Measurements from ENCODE around the gene SLC25A11. TPM values are rescaled to one million over a fixed set of nuclear protein-coding genes. Genes with fewer than 3 reads are reported as not detected.
"Not testable (repeated sequence)": the region's sequence is repeated elsewhere in the genome, so short reads cannot be mapped to it uniquely, and the experiment has no call there.

SLC25A11 gene
- total RNA-seq, 1 experiment from 2014 or later, result 82.6 TPM

DNA sequence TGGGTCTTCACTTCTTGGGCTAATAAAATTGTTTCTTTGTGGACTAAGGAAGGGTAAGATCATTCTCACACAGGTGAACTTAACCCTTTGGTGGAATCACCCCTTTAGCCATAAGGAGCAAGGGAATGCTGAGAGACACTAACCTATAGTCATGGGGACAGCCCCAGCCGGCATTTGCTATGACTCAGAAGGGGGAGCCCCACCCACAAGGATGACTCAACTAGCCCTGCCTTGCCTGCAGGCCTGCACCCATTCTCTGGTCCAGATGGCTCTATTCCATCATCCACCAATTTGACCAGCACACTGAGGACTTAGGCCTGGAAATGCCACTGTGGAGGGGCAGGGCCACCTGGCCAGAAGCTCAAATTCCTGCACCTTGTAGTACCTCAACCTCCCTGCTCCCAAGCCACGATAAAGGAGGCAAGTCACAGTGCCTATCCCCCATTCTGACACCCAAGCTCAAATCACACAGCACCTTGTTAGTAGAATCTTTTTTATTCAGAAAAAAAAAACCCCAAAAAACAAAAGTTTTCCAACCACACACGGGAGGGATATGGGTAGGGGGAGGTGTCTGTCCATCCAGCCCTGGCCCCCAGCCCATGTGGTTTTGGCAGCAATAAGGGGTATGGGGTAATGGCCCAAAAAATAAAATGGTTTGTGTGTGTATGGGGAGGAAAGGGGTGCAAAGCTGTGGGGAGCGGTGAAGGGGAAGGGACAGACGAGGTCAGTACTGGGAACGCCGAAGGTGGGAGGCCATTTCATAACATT, 5.5 kb upstream of the SLC25A11 start:
- DNase-seq (ENCODE audit: low spot score), result peak; percentile 97

DNA sequence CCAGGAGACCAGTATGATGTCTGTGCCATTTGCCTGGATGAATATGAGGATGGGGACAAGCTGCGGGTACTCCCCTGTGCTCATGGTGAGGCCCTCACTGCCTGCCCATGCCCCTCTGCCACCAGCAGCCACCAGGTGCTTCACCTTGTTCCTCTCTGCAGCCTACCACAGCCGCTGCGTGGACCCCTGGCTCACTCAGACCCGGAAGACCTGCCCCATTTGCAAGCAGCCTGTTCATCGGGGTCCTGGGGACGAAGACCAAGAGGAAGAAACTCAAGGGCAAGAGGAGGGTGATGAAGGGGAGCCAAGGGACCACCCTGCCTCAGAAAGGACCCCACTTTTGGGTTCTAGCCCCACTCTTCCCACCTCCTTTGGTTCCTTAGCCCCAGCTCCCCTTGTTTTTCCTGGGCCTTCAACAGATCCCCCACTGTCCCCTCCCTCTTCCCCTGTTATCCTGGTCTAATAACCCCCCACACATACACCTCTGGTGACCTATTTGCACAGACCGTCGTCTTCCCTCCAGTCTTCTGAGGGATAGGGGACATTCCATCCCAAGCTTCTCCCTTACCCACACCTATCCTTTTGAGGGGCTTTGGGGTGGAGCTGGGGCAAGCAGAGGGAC, 4.8 kb upstream of the SLC25A11 start:
- DNase-seq (ENCODE audit: low spot score), result no peak

GRCh38 chr17:4944163-4944553, 4.3 kb upstream of the SLC25A11 start:
- no peak for DNase-seq (ENCODE audit: low spot score)

- DNase-seq (ENCODE audit: low spot score), result no peak
Measured at GRCh38 chr17:4942760-4943508, 3.1 kb upstream of the SLC25A11 start.

DNA sequence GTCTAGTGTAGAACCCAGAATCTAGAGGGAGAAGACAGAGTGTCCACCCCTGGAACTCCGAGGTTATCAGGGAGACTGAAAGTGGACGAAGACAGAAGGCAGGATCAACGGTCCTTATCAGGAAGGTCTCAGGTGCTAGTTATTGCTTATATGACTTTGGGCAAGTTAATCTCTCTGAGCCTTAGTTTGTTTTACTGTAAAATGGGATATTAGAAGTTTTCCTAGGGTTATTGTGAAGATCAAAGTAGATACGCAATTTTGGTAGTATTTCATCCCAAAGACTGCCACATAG, 1.4 kb upstream of the SLC25A11 start:
- DNase-seq (ENCODE audit: low spot score), result no peak

DNA sequence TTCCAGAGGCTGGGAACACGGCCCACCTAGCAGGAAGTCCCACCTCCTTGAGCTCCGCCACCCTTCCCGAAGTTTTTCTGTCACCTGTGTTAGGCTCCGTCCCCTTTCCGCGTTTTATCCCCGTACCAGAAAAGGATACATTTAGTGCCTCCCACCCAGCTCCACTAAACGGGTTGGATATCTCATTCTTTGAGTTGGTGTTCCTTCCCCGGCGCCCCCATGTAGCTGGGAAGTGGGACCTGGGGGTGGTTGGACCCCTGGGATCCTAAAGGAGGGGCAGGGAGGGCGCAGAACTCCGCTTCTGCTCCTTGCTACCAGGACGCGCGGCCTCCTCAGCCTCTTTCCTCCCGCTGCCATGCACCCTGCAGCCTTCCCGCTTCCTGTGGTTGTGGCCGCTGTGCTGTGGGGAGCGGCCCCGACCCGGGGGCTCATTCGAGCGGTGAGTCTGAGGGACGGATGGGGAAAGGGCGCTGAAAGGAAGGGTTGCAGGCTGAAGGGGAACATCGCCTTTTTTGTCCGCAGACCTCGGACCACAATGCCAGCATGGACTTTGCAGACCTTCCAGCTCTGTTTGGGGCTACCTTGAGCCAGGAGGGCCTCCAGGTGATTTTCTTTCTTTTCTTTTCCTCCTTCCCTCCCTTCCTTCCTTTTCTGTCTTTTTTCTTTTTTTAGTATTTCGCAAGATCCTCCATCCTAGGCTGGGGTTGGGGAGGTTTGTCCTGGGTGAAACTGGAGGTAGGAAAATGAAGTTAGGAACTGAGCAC, 891 bp upstream of the SLC25A11 start:
- DNase-seq (ENCODE audit: low spot score), result no peak

GRCh38 chr17:4939546-4939795, 375 bp downstream of the SLC25A11 start:
- no peak for DNase-seq (ENCODE audit: low spot score)

GRCh38 chr17:4938688-4939545, 929 bp downstream of the SLC25A11 start:
- DNase-seq (ENCODE audit: low spot score), result no peak

GRCh38 chr17:4938069-4938491, 1.8 kb downstream of the SLC25A11 start:
- no peak for DNase-seq (ENCODE audit: low spot score)

DNA sequence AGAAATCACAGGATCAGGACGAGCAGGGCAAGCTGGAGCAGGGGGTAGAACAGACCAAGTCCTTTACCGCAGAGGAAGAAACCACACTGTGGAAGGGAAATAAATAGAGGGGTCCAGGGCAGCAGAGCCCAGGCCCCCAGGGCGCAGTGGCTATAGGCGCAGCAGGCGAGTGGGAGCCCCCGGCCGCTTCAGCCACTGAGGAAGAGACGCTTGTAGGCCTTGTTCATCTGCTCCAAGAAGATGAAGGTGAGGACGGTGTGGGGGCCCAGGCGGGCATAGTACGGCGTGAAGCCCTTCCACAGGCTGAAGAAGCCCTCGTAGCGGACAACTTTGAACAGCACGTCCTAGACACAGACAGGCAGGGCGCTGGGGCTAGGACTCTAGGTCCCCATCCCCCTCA, 2.3 kb downstream of the SLC25A11 start:
- DNase-seq (ENCODE audit: low spot score), result no peak

GRCh38 chr17:4936436-4936835, 3.4 kb downstream of the SLC25A11 start:
- DNase-seq (ENCODE audit: low spot score), result no peak

DNA sequence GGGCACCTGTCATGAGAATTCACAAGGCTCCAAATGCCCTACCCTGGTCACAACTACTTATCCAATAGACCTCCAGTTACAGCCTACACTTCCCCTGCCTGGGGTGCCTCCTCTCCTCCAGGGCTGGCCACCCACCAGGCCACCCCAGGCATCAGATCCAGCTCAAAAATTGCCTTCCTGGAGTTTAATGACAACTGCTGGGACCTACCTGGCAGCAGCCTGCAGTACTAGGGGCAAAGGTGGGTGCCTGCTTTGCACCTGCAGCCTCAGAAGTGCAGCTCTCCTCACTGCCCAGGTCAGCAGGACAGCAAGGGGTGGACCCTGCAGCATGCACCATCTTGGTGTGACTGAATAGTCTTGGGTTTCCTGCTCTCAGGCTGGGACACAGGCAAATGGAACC, 4.2 kb downstream of the SLC25A11 start:
- no peak for DNase-seq (ENCODE audit: low spot score)

GRCh38 chr17:4934173-4934979, 5.5 kb downstream of the SLC25A11 start:
- DNase-seq (ENCODE audit: low spot score), result peak; percentile 67

GRCh38 chr17:4933646-4934045, 6.2 kb downstream of the SLC25A11 start:
- no peak for DNase-seq (ENCODE audit: low spot score)

DNA sequence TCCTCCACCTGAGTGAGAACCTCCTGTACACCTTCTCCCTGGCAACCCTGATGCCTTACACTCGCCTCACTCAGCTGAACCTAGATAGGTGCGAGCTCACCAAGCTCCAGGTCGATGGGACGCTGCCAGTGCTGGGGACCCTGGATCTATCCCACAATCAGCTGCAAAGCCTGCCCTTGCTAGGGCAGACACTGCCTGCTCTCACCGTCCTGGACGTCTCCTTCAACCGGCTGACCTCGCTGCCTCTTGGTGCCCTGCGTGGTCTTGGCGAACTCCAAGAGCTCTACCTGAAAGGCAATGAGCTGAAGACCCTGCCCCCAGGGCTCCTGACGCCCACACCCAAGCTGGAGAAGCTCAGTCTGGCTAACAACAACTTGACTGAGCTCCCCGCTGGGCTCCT, 7.1 kb downstream of the SLC25A11 start:
- no peak for DNase-seq (ENCODE audit: low spot score)

DNA sequence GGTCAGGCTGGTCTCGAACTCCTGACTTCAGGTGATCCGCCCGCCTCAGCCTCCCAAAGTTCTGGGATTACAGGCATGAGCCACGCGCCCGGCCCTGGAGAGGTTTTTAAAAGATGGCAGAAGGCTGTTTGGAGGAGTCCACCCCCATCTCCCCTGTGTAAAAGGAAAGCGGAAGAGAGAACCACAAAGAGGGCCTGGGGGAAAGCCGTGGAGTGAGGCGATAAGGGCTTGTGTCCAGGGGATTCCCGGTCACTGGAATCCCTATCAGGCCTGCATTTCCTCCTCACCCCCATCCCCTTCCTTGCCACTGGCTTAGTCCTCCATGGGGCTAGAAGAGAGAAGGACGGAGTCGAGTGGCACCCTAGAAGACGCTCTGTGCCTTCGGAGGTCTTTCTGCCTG, 7.9 kb downstream of the SLC25A11 start, which contains the start of gene GP1BA:
TSS of gene GP1BA (plus strand) at position 315 of the 400 bp plus-strand sequence. CDS start 328 bp downstream, outside the sequence.
- DNase-seq (ENCODE audit: low spot score), result no peak

GRCh38 chr17:4928881-4929280, 11.0 kb downstream of the SLC25A11 start:
- DNase-seq (ENCODE audit: low spot score), result no peak

GRCh38 chr17:4926577-4927335, 13.1 kb downstream of the SLC25A11 start:
- DNase-seq (ENCODE audit: low spot score), result not testable (repeated sequence)

DNA sequence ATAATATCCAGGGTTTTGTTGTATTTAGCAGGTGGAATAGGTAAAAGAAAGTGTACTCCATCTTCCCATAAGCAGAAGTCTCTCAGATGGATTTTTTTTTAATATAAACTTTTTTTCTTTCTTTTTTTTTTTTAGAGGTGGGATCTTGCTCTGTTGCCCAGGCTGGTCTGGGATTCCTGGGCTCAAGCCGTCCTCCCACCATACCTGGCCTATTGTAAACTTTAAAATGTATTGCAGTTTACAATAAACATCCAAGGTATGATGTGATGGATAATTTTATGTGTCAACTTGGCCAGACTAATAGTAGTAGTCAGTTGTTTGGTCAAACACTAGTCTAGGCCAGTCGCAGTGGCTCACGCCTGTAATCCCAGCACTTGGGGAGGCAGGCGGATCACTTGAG, 18.5 kb downstream of the SLC25A11 start:
- DNase-seq (ENCODE audit: low spot score), result no peak
